Erythroblast (primary cell): ENCODE measurements around the gene SLC35B1.

Source experiments
- GATA1 ChIP-seq: IDR thresholded peaks from 2 replicates; pipeline ENCODE4 v1.6.1; 2011; ENCODE audit warnings: low read depth, mild to moderate bottlenecking, control low read depth, low read length, moderate library complexity
- POLR2A ChIP-seq: IDR thresholded peaks from 2 replicates; pipeline ENCODE4 v1.6.1; 2011; ENCODE audit warnings: mild to moderate bottlenecking, low read length

DNA sequence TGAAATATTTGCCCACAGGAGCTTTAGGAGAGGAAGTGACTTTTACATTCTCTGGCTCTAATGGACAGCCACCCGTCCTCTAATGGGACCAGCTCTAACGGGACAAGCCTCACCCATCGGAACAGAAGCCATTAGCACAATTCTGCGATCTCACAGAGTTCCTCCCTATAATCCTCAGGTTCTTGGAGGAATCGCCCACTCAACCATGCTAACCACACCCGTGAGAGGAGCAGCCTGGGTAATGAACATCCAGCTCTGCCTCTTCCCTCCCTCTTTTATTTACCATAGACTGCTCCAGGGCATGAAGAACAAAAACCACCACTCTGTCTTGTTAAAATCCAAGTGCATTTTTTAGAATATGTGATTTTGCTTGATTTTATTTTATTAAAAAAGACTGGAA is 6.8 kb downstream of the SLC35B1 start:
- TF ChIP-seq POLR2A (no peak), GATA1 (no peak)
